Measurements from ENCODE around the gene USP6NL. TPM values are rescaled to one million over a fixed set of nuclear protein-coding genes. Genes with fewer than 3 reads are reported as not detected.

Gene USP6NL
- total and polyA plus RNA-seq, 2 of the 8 experiments (the other 6 are each of a cell fraction or from before 2014, with no cell fraction given), result 10.9 to 28.8 TPM

DNA sequence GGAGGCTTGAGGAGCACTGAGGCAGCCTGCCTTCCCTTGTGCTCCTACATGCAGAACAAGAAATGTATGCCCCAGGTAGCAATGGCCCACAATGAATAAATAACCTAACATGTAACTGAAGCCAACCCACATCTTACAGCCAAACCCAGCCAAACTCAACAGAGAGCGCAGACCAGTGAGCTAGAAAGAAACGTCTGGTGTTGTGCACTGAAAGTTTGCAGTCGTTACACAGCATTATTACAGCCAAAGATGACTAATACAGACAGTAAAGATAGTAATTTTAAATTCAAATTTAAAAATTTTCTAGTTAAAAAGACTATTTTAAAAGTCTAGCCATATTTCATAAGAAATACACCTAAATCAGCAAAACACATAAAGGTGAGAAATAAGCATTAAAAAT lies 11.2 kb downstream of the USP6NL start:
- Histone ChIP-seq H2BK15ac (ENCODE audit: low read length) (no peak overlapping the region), H3K23me2 (ENCODE audit: low read depth, low read length) (no peaks in the 10 kb centered on the region), H4K8ac (ENCODE audit: extremely low read depth, insufficient read depth, low read length) (no peak overlapping the region; the same call in 1 of the 2 replicates), H3K4ac (replicated peaks; ENCODE audit: insufficient read length, low read depth, low read length) (no peak overlapping the region), H3K4me1 (replicated peaks in 1 of 4; ENCODE audit: control insufficient read depth in 3 of 4, insufficient read depth in 4 of 4, low read length in 3 of 4) (peaks cover 0 to 10% (median 8%) of the 10 kb centered on the region in 4 experiments; a peak in 5 of 7 replicates), H2BK5ac (ENCODE audit: low read depth, low read length) (no peak overlapping the region), H3K18ac (ENCODE audit: extremely low read depth, low read length) (no peak overlapping the region), H3K27ac (ENCODE audit: low read depth, low read length) (no peak overlapping the region), H4K91ac (replicated peaks; ENCODE audit: insufficient read length, low read length) (no peak overlapping the region), H4K5ac (ENCODE audit: insufficient read length, low read depth, low read length) (no peak overlapping the region), H3K79me2 (ENCODE audit: control insufficient read depth in 1 of 2, insufficient read depth in 2 of 2, low read length in 2 of 2) (peaks cover 11 to 96% of the 10 kb centered on the region in 2 experiments), H2AFZ (ENCODE audit: low read length) (no peak overlapping the region), H3K23ac (ENCODE audit: insufficient read length) (no peak overlapping the region), H2BK20ac (ENCODE audit: low read length) (no peak overlapping the region), H3K4me3 (ENCODE audit: extremely low read depth in 1 of 4, insufficient read depth in 2 of 4, low read depth in 3 of 4, low read length in 4 of 4) (no peak overlapping the region), H2BK120ac (replicated peaks; ENCODE audit: low read depth, low read length) (no peak overlapping the region), H2AK5ac (ENCODE audit: low read depth, low read length) (no peak overlapping the region), H3K9ac (replicated peaks in 1 of 4; ENCODE audit: extremely low read depth in 1 of 4, low read depth in 3 of 4, low read length in 3 of 4) (no peak overlapping the region), H3K56ac (replicated peaks; ENCODE audit: insufficient read length, low read depth, low read length) (no peak overlapping the region), H3K36me3 (ENCODE audit: control insufficient read depth in 2 of 4, insufficient read depth in 4 of 4, low read length in 3 of 4) (no peaks in the 10 kb centered on the region), H2BK12ac (ENCODE audit: low read depth, low read length) (no peak overlapping the region), H3K14ac (ENCODE audit: insufficient read length) (no peak overlapping the region), H3K79me1 (ENCODE audit: low read depth, low read length) (no peaks in the 10 kb centered on the region; the same call in 1 of the 2 replicates), H3K4me2 (ENCODE audit: insufficient read depth in 1 of 2, low read depth in 2 of 2, low read length in 2 of 2) (no peak overlapping the region), H3K9me3 (ENCODE audit: insufficient read depth in 2 of 2, low read depth in 1 of 2, low read length in 1 of 2) (no peaks in the 10 kb centered on the region), H3K27me3 (replicated peaks in 1 of 4; ENCODE audit: control insufficient read depth in 3 of 4, extremely low read depth in 1 of 4, insufficient read depth in 3 of 4, low read length in 3 of 4) (no peaks in the 10 kb centered on the region), H4K20me1 (replicated peaks in 1 of 2; ENCODE audit: control insufficient read depth in 1 of 2, insufficient read depth in 2 of 2, low read length in 2 of 2) (peaks cover 7 to 16% of the 10 kb centered on the region in 2 experiments)
- ChIA-PET POLR2A (ENCODE audit: partially characterized antibody) (no interaction called here), CTCF (ENCODE audit: partially characterized antibody) (interaction anchor here (1.2 kb wide), 1 partner anchor 158 kb away, joined by 4 read pairs; no protein-coding TSS in a partner anchor)
- no peak for DNase-seq (ENCODE audit: low read depth in 1 of 2, low spot score in 2 of 2)
- WGBS, 2 experiments (ENCODE audit: extremely low coverage in 1 of 2, insufficient coverage in 1 of 2, insufficient read length in 1 of 2, insufficient replicate concordance in 2 of 2, low coverage in 1 of 2, low lambda C conversion rate in 2 of 2, missing lambda C conversion rate in 1 of 2), result 87% methylated on average over 3 of the region's 3 CpGs; no CpG with 5 or more reads in 1 of the 2 experiments
- no peak for FAIRE-seq
- no peak for TF ChIP-seq SIX5 (IDR thresholded peaks at IDR 0.05; ENCODE audit: low read depth, low read length)
- no peak for TF ChIP-seq SP4 (IDR thresholded peaks at IDR 0.05; ENCODE audit: low read length)
- TF ChIP-seq HDAC2 (IDR thresholded peaks at IDR 0.05; ENCODE audit: borderline replicate concordance in 1 of 2, low read depth in 2 of 2, low read length in 2 of 2), result no peak
- no peak for TF ChIP-seq KDM4A (IDR thresholded peaks at IDR 0.05; ENCODE audit: low read depth, low read length, severe bottlenecking)
- TF ChIP-seq POU5F1 (IDR thresholded peaks at IDR 0.05; ENCODE audit: low read depth, low read length), result no peak
- TF ChIP-seq CTBP2 (IDR thresholded peaks at IDR 0.05; ENCODE audit: borderline replicate concordance, insufficient read depth, insufficient read length, low read length), result no peak
- TF ChIP-seq HDAC6 (IDR thresholded peaks at IDR 0.05; ENCODE audit: low read depth, low read length), result no peak
- TF ChIP-seq, protein P1, sequence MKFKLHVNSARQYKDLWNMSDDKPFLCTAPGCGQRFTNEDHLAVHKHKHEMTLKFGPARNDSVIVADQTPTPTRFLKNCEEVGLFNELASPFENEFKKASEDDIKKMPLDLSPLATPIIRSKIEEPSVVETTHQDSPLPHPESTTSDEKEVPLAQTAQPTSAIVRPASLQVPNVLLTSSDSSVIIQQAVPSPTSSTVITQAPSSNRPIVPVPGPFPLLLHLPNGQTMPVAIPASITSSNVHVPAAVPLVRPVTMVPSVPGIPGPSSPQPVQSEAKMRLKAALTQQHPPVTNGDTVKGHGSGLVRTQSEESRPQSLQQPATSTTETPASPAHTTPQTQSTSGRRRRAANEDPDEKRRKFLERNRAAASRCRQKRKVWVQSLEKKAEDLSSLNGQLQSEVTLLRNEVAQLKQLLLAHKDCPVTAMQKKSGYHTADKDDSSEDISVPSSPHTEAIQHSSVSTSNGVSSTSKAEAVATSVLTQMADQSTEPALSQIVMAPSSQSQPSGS (IDR thresholded peaks at IDR 0.05; ENCODE audit: low read length), result no peak
- no peak for TF ChIP-seq CHD1 (IDR thresholded peaks at IDR 0.05; ENCODE audit: low read depth, low read length)
- no peak for TF ChIP-seq EZH2 (IDR thresholded peaks at IDR 0.05; ENCODE audit: low read depth, low read length, severe bottlenecking)
- no peak for TF ChIP-seq CBX8 (IDR thresholded peaks at IDR 0.05; ENCODE audit: borderline replicate concordance, low read depth, low read length)
- TF ChIP-seq BCL11A (IDR thresholded peaks at IDR 0.05; ENCODE audit: low read depth in 2 of 2, low read length in 2 of 2), result no peak
